ENCODE measurements around the gene OTUD7B. TPM values are rescaled to one million over a fixed set of nuclear protein-coding genes. Genes with fewer than 3 reads are reported as not detected.
A peak's percentile ranks its signal among the peaks of the same experiment; 100 is the strongest.

The OTUD7B gene
- total and polyA plus RNA-seq, 2 experiments from 2014 or later: 3.6 to 17.8 TPM

DNA sequence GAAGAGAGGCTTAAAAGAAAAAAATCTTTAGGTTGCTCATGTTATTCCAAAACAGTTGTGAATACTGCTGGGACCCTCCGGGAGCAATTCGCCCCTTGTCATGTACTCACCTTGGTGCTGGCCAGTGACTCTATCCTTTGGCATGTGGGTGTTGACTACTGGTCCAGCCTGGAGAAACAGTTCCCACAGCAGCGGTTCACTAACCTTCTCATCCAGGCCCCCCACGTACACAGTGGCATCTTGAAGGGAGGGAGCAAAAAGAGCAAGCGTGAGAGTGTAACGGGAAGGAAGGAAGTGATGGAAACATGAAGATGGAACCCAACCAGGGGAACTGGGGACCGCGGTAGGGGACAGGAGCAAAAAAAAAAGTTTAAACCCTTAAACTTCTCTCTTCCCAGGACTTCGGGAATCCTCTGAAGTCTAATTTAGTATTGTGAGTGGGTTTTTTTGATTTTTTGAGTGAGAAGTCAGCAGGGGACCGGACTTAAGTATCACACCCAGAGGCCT is 83.4 kb downstream of the OTUD7B start:
- Histone ChIP-seq H3K4me1 (ENCODE audit: insufficient read depth) (peaks cover 27% of the 10 kb centered on the region), H3K4me2 (peak overlapping the region; percentile 89), H3K36me3 (replicated peaks; ENCODE audit: insufficient read depth, low read depth) (peaks cover 5% of the 10 kb centered on the region), H3K9me3 (ENCODE audit: low read depth) (no peaks in the 10 kb centered on the region), H3K4me3 (peak overlapping the region; percentile 55), H2AFZ (no peak overlapping the region), H4K20me1 (ENCODE audit: insufficient read depth, poor library complexity, severe bottlenecking) (peaks cover 9% of the 10 kb centered on the region), H3K79me2 (peaks cover 25% of the 10 kb centered on the region), H3K27ac (peak overlapping the region; percentile 98), H3K9me2 (replicated peaks; ENCODE audit: insufficient read depth) (no peaks in the 10 kb centered on the region), H3K27me3 (no peaks in the 10 kb centered on the region)
- no peak for DNase-seq (ENCODE audit: low spot score)
- 2% methylated on average over 10 of the region's 10 CpGs for WGBS (ENCODE audit: low lambda C conversion rate, missing lambda C conversion rate)
- TF ChIP-seq EZH2phosphoT487 (IDR thresholded peaks at IDR 0.05; ENCODE audit: low read depth, severe bottlenecking, unreplicated experiment) (no peak), EZH2 (IDR thresholded peaks at IDR 0.05; ENCODE audit: borderline replicate concordance) (no peak)
- TF ChIP-seq, protein P1, sequence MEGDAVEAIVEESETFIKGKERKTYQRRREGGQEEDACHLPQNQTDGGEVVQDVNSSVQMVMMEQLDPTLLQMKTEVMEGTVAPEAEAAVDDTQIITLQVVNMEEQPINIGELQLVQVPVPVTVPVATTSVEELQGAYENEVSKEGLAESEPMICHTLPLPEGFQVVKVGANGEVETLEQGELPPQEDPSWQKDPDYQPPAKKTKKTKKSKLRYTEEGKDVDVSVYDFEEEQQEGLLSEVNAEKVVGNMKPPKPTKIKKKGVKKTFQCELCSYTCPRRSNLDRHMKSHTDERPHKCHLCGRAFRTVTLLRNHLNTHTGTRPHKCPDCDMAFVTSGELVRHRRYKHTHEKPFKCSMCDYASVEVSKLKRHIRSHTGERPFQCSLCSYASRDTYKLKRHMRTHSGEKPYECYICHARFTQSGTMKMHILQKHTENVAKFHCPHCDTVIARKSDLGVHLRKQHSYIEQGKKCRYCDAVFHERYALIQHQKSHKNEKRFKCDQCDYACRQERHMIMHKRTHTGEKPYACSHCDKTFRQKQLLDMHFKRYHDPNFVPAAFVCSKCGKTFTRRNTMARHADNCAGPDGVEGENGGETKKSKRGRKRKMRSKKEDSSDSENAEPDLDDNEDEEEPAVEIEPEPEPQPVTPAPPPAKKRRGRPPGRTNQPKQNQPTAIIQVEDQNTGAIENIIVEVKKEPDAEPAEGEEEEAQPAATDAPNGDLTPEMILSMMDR (IDR thresholded peaks at IDR 0.05; ENCODE audit: poor library complexity): no peak

DNA sequence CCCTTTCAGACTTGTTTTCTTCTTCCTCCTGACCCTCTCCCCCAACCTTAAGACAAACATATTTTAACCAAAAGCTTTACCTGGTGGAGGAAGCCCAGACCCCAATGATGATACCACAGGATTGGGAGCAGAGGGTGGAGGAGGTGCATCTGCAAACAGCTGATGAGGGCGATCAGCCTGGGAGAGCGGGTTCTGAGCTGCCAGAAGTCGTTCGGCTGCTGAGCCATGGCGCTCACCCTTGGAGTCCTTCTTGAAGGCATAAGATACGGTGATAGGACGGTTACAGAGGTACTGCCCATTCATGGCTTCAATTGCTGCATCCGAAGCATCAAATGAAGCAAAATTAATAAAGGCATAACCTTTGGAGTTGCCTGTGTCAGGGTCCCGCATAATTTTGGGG is 84.2 kb downstream of the OTUD7B start:
- H3K9me3 ChIP-seq (ENCODE audit: low read depth): no peaks in the 10 kb centered on the region
- H3K4me1 ChIP-seq (ENCODE audit: insufficient read depth): peaks cover 23% of the 10 kb centered on the region
- H3K9me2 ChIP-seq (replicated peaks; ENCODE audit: insufficient read depth): no peaks in the 10 kb centered on the region
- H3K36me3 ChIP-seq (replicated peaks; ENCODE audit: insufficient read depth, low read depth): peaks cover 5% of the 10 kb centered on the region
- H3K27ac ChIP-seq: no peak overlapping the region
- peaks cover 25% of the 10 kb centered on the region for H3K79me2 ChIP-seq
- peaks cover 9% of the 10 kb centered on the region for H4K20me1 ChIP-seq (ENCODE audit: insufficient read depth, poor library complexity, severe bottlenecking)
- DNase-seq (ENCODE audit: low spot score): no peak
- H3K27me3 ChIP-seq: no peaks in the 10 kb centered on the region
- WGBS (ENCODE audit: low lambda C conversion rate, missing lambda C conversion rate): 95% methylated on average over 9 of the region's 9 CpGs
- no peak overlapping the region for H2AFZ ChIP-seq
- no peak overlapping the region for H3K4me3 ChIP-seq
- no peak for TF ChIP-seq EZH2phosphoT487 (IDR thresholded peaks at IDR 0.05; ENCODE audit: low read depth, severe bottlenecking, unreplicated experiment)
- H3K4me2 ChIP-seq: peak overlapping the region; percentile 89

DNA sequence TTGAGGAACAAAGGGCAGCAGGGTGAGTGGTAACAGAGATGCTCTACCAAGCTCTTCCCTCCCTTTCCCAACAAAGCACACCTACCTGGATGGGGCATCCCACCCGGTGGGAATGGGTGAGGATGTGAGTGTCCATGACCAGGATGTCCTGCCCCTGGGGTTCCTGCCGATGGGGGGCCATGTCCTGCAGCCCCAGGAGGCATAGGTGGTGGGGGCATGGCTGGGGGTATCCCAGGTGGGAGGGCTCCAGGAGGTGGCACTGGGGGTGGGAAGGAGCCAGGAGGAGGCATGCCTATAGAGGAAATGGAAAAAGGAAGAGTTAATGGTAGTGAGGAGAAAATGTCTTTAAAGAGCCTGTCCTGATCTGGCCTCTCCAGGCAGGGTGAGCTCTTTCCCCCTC is 84.8 kb downstream of the OTUD7B start:
- H4K20me1 ChIP-seq (ENCODE audit: insufficient read depth, poor library complexity, severe bottlenecking): peaks cover 9% of the 10 kb centered on the region
- WGBS (ENCODE audit: low lambda C conversion rate, missing lambda C conversion rate): 100% methylated on average over 2 of the region's 2 CpGs
- no peak for TF ChIP-seq EZH2phosphoT487 (IDR thresholded peaks at IDR 0.05; ENCODE audit: low read depth, severe bottlenecking, unreplicated experiment)
- TF ChIP-seq, protein P1 (IDR thresholded peaks at IDR 0.05; ENCODE audit: poor library complexity): no peak
- H3K4me2 ChIP-seq: peak overlapping the region; percentile 89
- H3K4me3 ChIP-seq: no peak overlapping the region
- H3K36me3 ChIP-seq (replicated peaks; ENCODE audit: insufficient read depth, low read depth): peaks cover 5% of the 10 kb centered on the region
- no peak for DNase-seq (ENCODE audit: low spot score)
- H3K4me1 ChIP-seq (ENCODE audit: insufficient read depth): peaks cover 23% of the 10 kb centered on the region
- no peak overlapping the region for H2AFZ ChIP-seq
- no peaks in the 10 kb centered on the region for H3K9me3 ChIP-seq (ENCODE audit: low read depth)
- H3K9me2 ChIP-seq (replicated peaks; ENCODE audit: insufficient read depth): no peaks in the 10 kb centered on the region
- peaks cover 25% of the 10 kb centered on the region for H3K79me2 ChIP-seq
- no peak overlapping the region for H3K27ac ChIP-seq
- H3K27me3 ChIP-seq: no peaks in the 10 kb centered on the region

DNA sequence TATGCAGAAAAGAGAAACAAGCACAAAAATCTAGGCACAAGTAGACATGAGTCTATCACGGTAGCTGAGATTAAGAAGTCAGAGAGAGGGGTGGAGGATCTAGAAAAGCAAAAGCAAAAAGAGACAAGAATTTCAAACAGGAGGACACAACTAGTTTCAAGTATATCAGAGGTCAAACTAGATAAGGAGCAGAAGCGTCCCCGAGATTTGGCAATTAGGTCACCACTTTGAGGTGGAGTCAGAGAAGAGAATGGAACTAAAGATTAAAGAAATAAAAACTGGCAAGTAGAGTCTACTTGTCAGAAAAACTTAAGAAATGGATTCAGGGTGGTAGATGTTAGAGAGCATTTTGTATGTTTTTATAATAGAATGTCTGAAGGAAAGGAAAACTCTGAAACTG is 85.2 kb downstream of the OTUD7B start:
- no peak overlapping the region for H3K4me2 ChIP-seq
- H3K9me3 ChIP-seq (ENCODE audit: low read depth): no peaks in the 10 kb centered on the region
- H3K27ac ChIP-seq: no peak overlapping the region
- H3K27me3 ChIP-seq: no peaks in the 10 kb centered on the region
- H3K4me3 ChIP-seq: no peak overlapping the region
- H3K79me2 ChIP-seq: peaks cover 25% of the 10 kb centered on the region
- peaks cover 23% of the 10 kb centered on the region for H3K4me1 ChIP-seq (ENCODE audit: insufficient read depth)
- DNase-seq (ENCODE audit: low spot score): no peak
- no peak for TF ChIP-seq EZH2phosphoT487 (IDR thresholded peaks at IDR 0.05; ENCODE audit: low read depth, severe bottlenecking, unreplicated experiment)
- TF ChIP-seq EZH2 (IDR thresholded peaks at IDR 0.05; ENCODE audit: borderline replicate concordance): no peak
- TF ChIP-seq, protein P1 (IDR thresholded peaks at IDR 0.05; ENCODE audit: poor library complexity): no peak
- H4K20me1 ChIP-seq (ENCODE audit: insufficient read depth, poor library complexity, severe bottlenecking): peaks cover 9% of the 10 kb centered on the region
- no peaks in the 10 kb centered on the region for H3K9me2 ChIP-seq (replicated peaks; ENCODE audit: insufficient read depth)
- no peak overlapping the region for H2AFZ ChIP-seq
- peaks cover 5% of the 10 kb centered on the region for H3K36me3 ChIP-seq (replicated peaks; ENCODE audit: insufficient read depth, low read depth)
- WGBS (ENCODE audit: low lambda C conversion rate, missing lambda C conversion rate): 92% methylated on average over 3 of the region's 3 CpGs
